HCT116 (cell line): ENCODE data around the gene LRBA. TPM values are rescaled to one million over a fixed set of nuclear protein-coding genes. Genes with fewer than 3 reads are reported as not detected.

ENCODE experiments used
- ATAC-seq: fragments of 200-7000 bp; cut with Tn5 transposase; 2 replicates; pipeline ENCODE4 v1.9.1; 2020; ENCODE audit warnings: mild to moderate bottlenecking, moderate library complexity
- BruUV-seq: library from RNA; stranded (reverse); fragments of 400-500 nt; replicated peaks from 2 replicates; lab custom pipeline; 2021; lab: Mats Ljungman, UMichigan
- CTCF ChIA-PET: fragments of 300-600 bp; sonication (Branson Sonifier 250); formaldehyde crosslinking; loops from one replicate; lab custom pipeline; 2021; ENCODE audit warnings: antibody characterized with exemption; lab: Charles Lee
- POLR2A ChIA-PET: fragments of 300-600, 350-600 bp; sonication (Branson Sonifier 250); formaldehyde crosslinking; loops from one replicate; lab custom pipeline; 2021; ENCODE audit warnings: antibody characterized with exemption; lab: Charles Lee
- RAD21 ChIA-PET, 2 experiments: fragments of 300-600 bp; sonication (Branson Sonifier 250); formaldehyde crosslinking; loops; one replicate each; lab custom pipeline; 2023; ENCODE audit warnings: low total read pairs in 2 of 2; ENCODE audit not compliant: uncharacterized antibody in 2 of 2, unreplicated experiment in 2 of 2, low non-redundant PET in 1 of 2; lab: Charles Lee
- DNase-seq: peaks from one replicate; pipeline ENCODE4 v3.0.0-alpha.2; 2010; ENCODE audit warnings: low read depth, low spot score
- H2AFZ ChIP-seq: fragments of 200-600 bp; shearing (Covaris generic), sonication (generic); 2 replicates; pipeline ENCODE4 v1.6.1; 2017; ENCODE audit warnings: low read depth, mixed run types, mixed read lengths, antibody characterized with exemption, low read length; ENCODE audit not compliant: poor library complexity, severe bottlenecking
- H3K27ac ChIP-seq: 2 replicates; pipeline ENCODE4 v1.5.1; 2012; ENCODE audit warnings: low read depth, low read length
- H3K27me3 ChIP-seq: fragments of 200-600 bp; sonication (generic); 2 replicates; pipeline ENCODE4 v1.6.1; 2016; ENCODE audit warnings: mixed run types, low read length, mixed read lengths; ENCODE audit not compliant: insufficient read depth
- H3K36me3 ChIP-seq, 2 experiments: fragments of 200-500 bp in 1 of 2; fragments of 200-600 bp in 1 of 2; sonication (Bioruptor generic) in 1 of 2; sonication (generic) in 1 of 2; 2 replicates each; pipeline versions ENCODE4 v1.5.1 to v1.6.1; 2014 to 2016; ENCODE audit warnings: low read length in 2 of 2, inconsistent platforms in 1 of 2, mixed read lengths in 1 of 2, mixed run types in 1 of 2; ENCODE audit not compliant: insufficient read depth in 2 of 2, control insufficient read depth in 1 of 2
- H3K4me1 ChIP-seq, 2 experiments: fragments of 200-600 bp in 1 of 2; sonication (generic) in 1 of 2; 2 replicates each; pipeline versions ENCODE4 v1.5.1 to v1.6.1; 2012 to 2017; ENCODE audit warnings: low read length in 2 of 2, inconsistent platforms in 1 of 2, mild to moderate bottlenecking in 1 of 2, mixed read lengths in 1 of 2, mixed run types in 1 of 2, moderate library complexity in 1 of 2; ENCODE audit not compliant: insufficient read depth in 2 of 2, control insufficient read depth in 1 of 2
- H3K4me2 ChIP-seq: fragments of 200-600 bp; sonication (generic); 2 replicates; pipeline ENCODE4 v1.6.1; 2017; ENCODE audit warnings: mixed run types, low read length, mixed read lengths
- H3K4me3 ChIP-seq, 2 experiments: fragments of 200-600 bp in 1 of 2; sonication (generic) in 1 of 2; replicated peaks in 1 of 2; 2 replicates each; pipeline ENCODE4 v1.5.1; 2011 to 2016; ENCODE audit warnings: low read length in 2 of 2, control low read depth in 1 of 2, low read depth in 1 of 2, mild to moderate bottlenecking in 1 of 2, mixed read lengths in 1 of 2, mixed run types in 1 of 2
- H3K79me2 ChIP-seq: fragments of 200-600 bp; sonication (generic); 2 replicates; pipeline ENCODE4 v1.6.1; 2017; ENCODE audit warnings: mild to moderate bottlenecking, mixed run types, low read length, moderate library complexity, mixed read lengths; ENCODE audit not compliant: insufficient read depth
- H3K9ac ChIP-seq: fragments of 200-600 bp; sonication (generic); 2 replicates; pipeline ENCODE4 v1.6.1; 2016; ENCODE audit warnings: low read length, mixed read lengths
- H3K9me2 ChIP-seq: fragments of 200-600 bp; sonication (generic), shearing (Covaris generic); 2 replicates; pipeline ENCODE4 v1.6.1; 2017; ENCODE audit warnings: mixed run types, mild to moderate bottlenecking, moderate library complexity; ENCODE audit not compliant: insufficient read depth
- H3K9me3 ChIP-seq, 2 experiments: fragments of 200-500 bp in 1 of 2; fragments of 200-600 bp in 1 of 2; sonication (Bioruptor generic) in 1 of 2; sonication (generic) in 1 of 2; 2 replicates each; pipeline ENCODE4 v1.6.1; 2014 to 2017; ENCODE audit warnings: low read length in 2 of 2, mixed read lengths in 2 of 2, inconsistent platforms in 1 of 2, low read depth in 1 of 2, mild to moderate bottlenecking in 1 of 2, mixed run types in 1 of 2, moderate library complexity in 1 of 2; ENCODE audit not compliant: control insufficient read depth in 1 of 2, insufficient read depth in 1 of 2
- H4K20me1 ChIP-seq: fragments of 200-600 bp; sonication (generic), shearing (Covaris generic); 2 replicates; pipeline ENCODE4 v1.6.1; 2017; ENCODE audit warnings: mixed run types, mild to moderate bottlenecking, moderate library complexity; ENCODE audit not compliant: insufficient read depth
- CBX3 ChIP-seq: IDR thresholded peaks from 2 replicates; pipeline ENCODE4 v1.6.1; 2012; ENCODE audit warnings: low read depth
- CEBPB ChIP-seq: IDR thresholded peaks from 2 replicates; pipeline ENCODE4 v1.6.1; 2012; ENCODE audit warnings: low read depth
- EGR1 ChIP-seq: IDR thresholded peaks from 2 replicates; pipeline ENCODE4 v1.6.1; 2012; ENCODE audit warnings: low read depth
- EZH2 ChIP-seq: fragments of 200-600 bp; sonication (generic); IDR thresholded peaks from 2 replicates; pipeline ENCODE4 v1.6.1; 2017; ENCODE audit warnings: antibody characterized with exemption, mixed run types
- EZH2phosphoT487 ChIP-seq: fragments of 200-600 bp; IDR thresholded peaks from 2 replicates; pipeline ENCODE4 v1.6.1; 2018; ENCODE audit warnings: antibody characterized with exemption, borderline replicate concordance
- FOSL1 ChIP-seq: IDR thresholded peaks from 2 replicates; pipeline ENCODE4 v1.6.1; 2012; ENCODE audit warnings: low read depth
- RAD21 ChIP-seq: IDR thresholded peaks from 2 replicates; pipeline ENCODE4 v1.6.1; 2012; ENCODE audit warnings: low read depth, mild to moderate bottlenecking
- REST ChIP-seq: IDR thresholded peaks from 2 replicates; pipeline ENCODE4 v1.6.1; 2012; ENCODE audit warnings: low read depth
- ZFX ChIP-seq: fragments of 450-650 bp; IDR thresholded peaks from 2 replicates; pipeline ENCODE4 v1.6.1; 2017
- ZNF274 ChIP-seq: fragments of 200-500 bp; sonication (Bioruptor generic); IDR thresholded peaks from 2 replicates; pipeline ENCODE4 v1.6.1; 2014; ENCODE audit warnings: mild to moderate bottlenecking, low read depth, low read length, inconsistent platforms
- intact Hi-C: fragments of 100-400 bp; cut with micrococcal nuclease; formaldehyde crosslinking; loops from 2 replicates; pipeline ENCODE4 v1.10.0; 2022
- total RNA-seq: library from RNA; stranded (reverse); gene quantifications from one replicate; pipeline ENCODE4 v1.2.1, GENCODE V29; 2021; ENCODE audit not compliant: unreplicated experiment

The LRBA gene
- total RNA-seq, 1 experiment from 2014 or later = 79.8 TPM

GRCh38 chr4:150451883-150452282 lies 563.2 kb downstream of the LRBA start:
- BruUV-seq = no TSS peak
- Histone ChIP-seq H3K4me1 (no peaks in the 10 kb centered on the region), H3K9me3 (no peaks in the 10 kb centered on the region), H3K27ac (no peak overlapping the region), H3K79me2 (no peaks in the 10 kb centered on the region), H4K20me1 (no peaks in the 10 kb centered on the region), H3K9me2 (no peaks in the 10 kb centered on the region), H3K27me3 (no peaks in the 10 kb centered on the region), H3K9ac (no peak overlapping the region), H2AFZ (no peak overlapping the region), H3K36me3 (no peaks in the 10 kb centered on the region), H3K4me3 (no peak overlapping the region), H3K4me2 (no peak overlapping the region)
- TF ChIP-seq ZFX (no peak), RAD21 (no peak), EZH2phosphoT487 (no peak), FOSL1 (no peak), REST (no peak), CBX3 (no peak), CEBPB (no peak), EGR1 (no peak), ZNF274 (no peak), EZH2 (no peak)
- ChIA-PET CTCF (no interaction called here), POLR2A (no interaction called here), RAD21 (no interaction called here)
- intact Hi-C loops = no loop called here
- no peak for DNase-seq
- ATAC-seq = no peak
